HepG2 (cell line): ENCODE data around the gene LIF. TPM values are rescaled to one million over a fixed set of nuclear protein-coding genes. Genes with fewer than 3 reads are reported as not detected.

Source experiments
- ATAC-seq: fragments of 200-7000 bp; cut with Tn5 transposase; 3 replicates; pipeline ENCODE4 v1.9.1; 2020; ENCODE audit warnings: mild to moderate bottlenecking, moderate library complexity
- BruUV-seq: library from RNA; stranded (reverse); fragments of 400-500 nt; replicated peaks from 2 replicates; lab custom pipeline; 2021; lab: Mats Ljungman, UMichigan
- CTCF ChIA-PET: fragments of 300-600 bp; formaldehyde crosslinking; extraction: SDS; loops from one replicate; lab custom pipeline; 2021; ENCODE audit warnings: low total read pairs, inconsistent platforms, low intra/inter-chr PET ratio; lab: Yijun Ruan, JAX
- POLR2A ChIA-PET: fragments of 350-600 bp; sonication (Branson Sonifier 250); formaldehyde crosslinking; loops from one replicate; lab custom pipeline; 2020; ENCODE audit warnings: antibody characterized with exemption, inconsistent platforms; lab: Yijun Ruan, JAX
- DNase-seq: peaks from one replicate; pipeline ENCODE4 v3.0.0-alpha.2; 2015; ENCODE audit warnings: low spot score
- FAIRE-seq: peaks from 3 replicates; lab custom pipeline; 2011; peaks lifted over from hg19 to GRCh38; lab: Jason Lieb, UNC
- H2AFZ ChIP-seq: one replicate; pipeline ENCODE4 v1.6.1; 2011; ENCODE audit warnings: low read length, inconsistent platforms
- H3K27ac ChIP-seq: fragments of 300-600 bp; 3 replicates; pipeline ENCODE4 v1.8.0; 2011; ENCODE audit warnings: mixed run types, mild to moderate bottlenecking, mixed read lengths, low read length, inconsistent platforms; ENCODE audit not compliant: insufficient read depth; ENCODE audit errors: extremely low read length
- H3K27me3 ChIP-seq, 2 experiments: fragments of 200-600 bp in 1 of 2; 2 replicates in 1 of 2; 3 replicates in 1 of 2; pipeline versions ENCODE4 v1.6.0 to v1.8.0; 2011; ENCODE audit warnings: low read length in 2 of 2, mild to moderate bottlenecking in 2 of 2, moderate library complexity in 2 of 2, inconsistent platforms in 1 of 2; ENCODE audit not compliant: insufficient read depth in 2 of 2, control insufficient read depth in 1 of 2
- H3K36me3 ChIP-seq, 2 experiments: fragments of 200-600 bp in 1 of 2; replicated peaks in 1 of 2; 2 replicates in 1 of 2; 3 replicates in 1 of 2; pipeline versions ENCODE4 v1.5.1 to v1.8.0; 2011; ENCODE audit warnings: low read length in 2 of 2, inconsistent platforms in 1 of 2; ENCODE audit not compliant: insufficient read depth in 2 of 2, control insufficient read depth in 1 of 2
- H3K4me1 ChIP-seq: 2 replicates; pipeline ENCODE4 v1.5.1; 2012; ENCODE audit warnings: low read length, inconsistent platforms; ENCODE audit not compliant: insufficient read depth
- H3K4me2 ChIP-seq: 2 replicates; pipeline ENCODE4 v1.6.0; 2011; ENCODE audit warnings: low read depth, low read length, inconsistent platforms
- H3K4me3 ChIP-seq, 3 experiments: fragments of 200-600 bp in 1 of 3; sonication (generic), shearing (Covaris generic) in 1 of 3; replicated peaks in 1 of 3; 2 replicates each; pipeline ENCODE4 v1.5.1; 2011 to 2016; ENCODE audit warnings: low read length in 3 of 3, inconsistent platforms in 2 of 3, low read depth in 2 of 3, mild to moderate bottlenecking in 2 of 3, control low read depth in 1 of 3, mixed read lengths in 1 of 3; ENCODE audit not compliant: insufficient read depth in 1 of 3
- H3K79me2 ChIP-seq: one replicate; pipeline ENCODE4 v1.6.1; 2011; ENCODE audit warnings: low read length, inconsistent platforms; ENCODE audit not compliant: insufficient read depth
- H3K9ac ChIP-seq: 2 replicates; pipeline ENCODE4 v1.6.0; 2011; ENCODE audit warnings: mild to moderate bottlenecking, low read depth, low read length, inconsistent platforms; ENCODE audit not compliant: insufficient read depth
- H3K9me3 ChIP-seq: 2 replicates; pipeline ENCODE4 v1.5.1; 2012; ENCODE audit warnings: mild to moderate bottlenecking, low read length
- H4K20me1 ChIP-seq: 2 replicates; pipeline ENCODE4 v1.6.0; 2011; ENCODE audit warnings: inconsistent platforms, mild to moderate bottlenecking, low read length, moderate library complexity; ENCODE audit not compliant: insufficient read depth
- AHR ChIP-seq: IDR thresholded peaks from 2 replicates; pipeline ENCODE4 v1.6.1; 2018; ENCODE audit warnings: missing genetic modification reagents, missing compliant biosample characterization
- NR2F2 ChIP-seq: IDR thresholded peaks from 2 replicates; pipeline ENCODE4 v1.6.1; 2012; ENCODE audit warnings: low read depth, inconsistent platforms, borderline replicate concordance
- RBFOX2 ChIP-seq: fragments of 200-400 bp; formaldehyde crosslinking; IDR thresholded peaks from 2 replicates; pipeline ENCODE4 v1.6.1; 2017; ENCODE audit warnings: low read depth, mild to moderate bottlenecking, low read length
- RFX5 ChIP-seq: IDR thresholded peaks from 2 replicates; pipeline ENCODE4 v1.6.1; 2011; ENCODE audit warnings: low read depth, low read length, improper control_type of control experiment
- ZNF17 ChIP-seq: sonication (generic); formaldehyde crosslinking; IDR thresholded peaks from 2 replicates; pipeline ENCODE4 v1.5.0; 2020; ENCODE audit warnings: mild to moderate bottlenecking, missing genetic modification reagents
- WGBS: methylation state at CpG from one replicate; pipeline ENCODE4 v1.1.6; 2017; ENCODE audit warnings: low lambda C conversion rate; 5-methylcytosine and 5-hydroxymethylcytosine counted together
- in situ Hi-C: cut with HindIII; loops from 2 replicates; pipeline ENCODE4 v1.10.0; 2017; ENCODE audit warnings: low pct_unique_long_range_greater_than_20kb; ENCODE audit not compliant: extremely low pct_ligation_motif_present
- intact Hi-C: fragments of 100-400 bp; cut with micrococcal nuclease; formaldehyde crosslinking; loops from one replicate; pipeline ENCODE4 v1.10.0; 2022; ENCODE audit not compliant: unreplicated experiment
- polyA plus RNA-seq, 8 experiments: library from polyadenylated mRNA; depleted of rRNA in 3 of 8; stranded (reverse) in 7 of 8; unstranded in 1 of 8; fragments of >200 nt; fragmentation: Illumina TruSeq in 4 of 8; extraction: Trizol in 4 of 8; gene quantifications; 2 replicates each; pipeline versions ENCODE4 v1.2.1 to v1.2.3, GENCODE V29; 2011 to 2016; ENCODE audit warnings: low read depth in 4 of 8, missing spikeins in 1 of 8, mixed read lengths in 1 of 8; ENCODE audit not compliant: insufficient read depth in 1 of 8
- total RNA-seq, 5 experiments: library from RNA; depleted of rRNA; stranded (reverse); fragments of >200 nt; fragmentation: Illumina TruSeq; extraction: Trizol; gene quantifications; 2 replicates each; pipeline ENCODE4 v1.2.3, GENCODE V29; 2016; ENCODE audit warnings: low read depth in 1 of 5
- TF ChIP-seq, protein P1 (sequence below): sonication (generic); formaldehyde crosslinking; IDR thresholded peaks from 2 replicates; pipeline ENCODE4 v1.4.0; 2020; ENCODE audit warnings: missing genetic modification reagents, mild to moderate bottlenecking, borderline replicate concordance
- TF ChIP-seq, protein P2 (sequence below): sonication (generic); formaldehyde crosslinking; IDR thresholded peaks from 2 replicates; pipeline ENCODE4 v1.4.0; 2020; ENCODE audit warnings: mild to moderate bottlenecking, missing genetic modification reagents
- TF ChIP-seq, protein P3 (sequence below): sonication (generic); formaldehyde crosslinking; IDR thresholded peaks from 2 replicates; pipeline ENCODE4 v1.5.0; 2020; ENCODE audit warnings: mild to moderate bottlenecking, low read depth, missing genetic modification reagents, borderline replicate concordance

LIF gene
- total and polyA plus RNA-seq, 2 of the 13 experiments (the other 11 are each of a cell fraction or from before 2014, with no cell fraction given): 3.6 to 8.5 TPM

GRCh38 chr22:30252411-30253204, 6.0 kb upstream of the LIF start:
- FAIRE-seq (no peak), ATAC-seq (no peak), DNase-seq (no peak)
- Histone ChIP-seq H3K9me3 (no peaks in the 10 kb centered on the region), H3K36me3 (no peaks in the 10 kb centered on the region), H2AFZ (no peak overlapping the region), H3K27ac (no peak overlapping the region), H3K4me3 (no peak overlapping the region), H3K27me3 (peaks cover 0 to 4% of the 10 kb centered on the region in 2 experiments; a peak in 1 of 5 replicates), H3K4me2 (no peak overlapping the region), H4K20me1 (no peaks in the 10 kb centered on the region), H3K4me1 (peaks cover 67% of the 10 kb centered on the region), H3K9ac (no peak overlapping the region), H3K79me2 (no peaks in the 10 kb centered on the region)
- BruUV-seq: no TSS peak
- in situ Hi-C loops: no loop called here
- intact Hi-C loops: no loop called here
- 0 out of 2 replicates have a peak, but pooled peaks have one; percentile 19 for TF ChIP-seq RBFOX2
- TF ChIP-seq, protein P1, sequence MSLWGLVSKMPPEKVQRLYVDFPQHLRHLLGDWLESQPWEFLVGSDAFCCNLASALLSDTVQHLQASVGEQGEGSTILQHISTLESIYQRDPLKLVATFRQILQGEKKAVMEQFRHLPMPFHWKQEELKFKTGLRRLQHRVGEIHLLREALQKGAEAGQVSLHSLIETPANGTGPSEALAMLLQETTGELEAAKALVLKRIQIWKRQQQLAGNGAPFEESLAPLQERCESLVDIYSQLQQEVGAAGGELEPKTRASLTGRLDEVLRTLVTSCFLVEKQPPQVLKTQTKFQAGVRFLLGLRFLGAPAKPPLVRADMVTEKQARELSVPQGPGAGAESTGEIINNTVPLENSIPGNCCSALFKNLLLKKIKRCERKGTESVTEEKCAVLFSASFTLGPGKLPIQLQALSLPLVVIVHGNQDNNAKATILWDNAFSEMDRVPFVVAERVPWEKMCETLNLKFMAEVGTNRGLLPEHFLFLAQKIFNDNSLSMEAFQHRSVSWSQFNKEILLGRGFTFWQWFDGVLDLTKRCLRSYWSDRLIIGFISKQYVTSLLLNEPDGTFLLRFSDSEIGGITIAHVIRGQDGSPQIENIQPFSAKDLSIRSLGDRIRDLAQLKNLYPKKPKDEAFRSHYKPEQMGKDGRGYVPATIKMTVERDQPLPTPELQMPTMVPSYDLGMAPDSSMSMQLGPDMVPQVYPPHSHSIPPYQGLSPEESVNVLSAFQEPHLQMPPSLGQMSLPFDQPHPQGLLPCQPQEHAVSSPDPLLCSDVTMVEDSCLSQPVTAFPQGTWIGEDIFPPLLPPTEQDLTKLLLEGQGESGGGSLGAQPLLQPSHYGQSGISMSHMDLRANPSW (CRISPR knock-in tag): no peak
- WGBS: 86% methylated on average over 11 of the region's 22 CpGs
- ChIA-PET POLR2A (no interaction called here), CTCF (no interaction called here)

DNA sequence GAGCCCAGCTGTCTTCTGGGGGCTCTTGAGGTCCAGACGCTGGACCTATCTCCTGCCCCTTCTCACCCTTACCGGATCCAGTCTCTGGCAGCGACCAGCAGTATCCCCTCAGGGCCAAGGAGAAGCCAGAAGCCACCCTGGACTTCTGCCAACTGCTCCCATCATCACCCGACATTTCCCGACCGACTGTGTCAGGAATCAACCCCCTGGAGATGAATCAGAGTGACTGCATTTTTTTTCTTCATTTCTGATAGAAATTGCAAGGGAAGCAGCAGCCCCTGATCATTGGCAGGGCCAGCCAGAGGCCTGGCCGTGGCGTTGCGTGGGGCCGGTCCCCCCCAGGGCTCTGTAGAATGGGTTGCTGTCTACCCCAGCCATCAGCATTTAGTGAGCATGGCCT, 5.2 kb upstream of the LIF start:
- no peak for FAIRE-seq
- Histone ChIP-seq H3K4me2 (no peak overlapping the region), H2AFZ (no peak overlapping the region), H3K4me1 (peaks cover 67% of the 10 kb centered on the region), H3K27me3 (no peaks in the 10 kb centered on the region), H4K20me1 (no peaks in the 10 kb centered on the region), H3K9ac (no peak overlapping the region), H3K36me3 (no peaks in the 10 kb centered on the region), H3K9me3 (no peaks in the 10 kb centered on the region), H3K79me2 (no peaks in the 10 kb centered on the region), H3K27ac (no peak overlapping the region), H3K4me3 (no peak overlapping the region)
- no peak for DNase-seq
- TF ChIP-seq, protein P2, sequence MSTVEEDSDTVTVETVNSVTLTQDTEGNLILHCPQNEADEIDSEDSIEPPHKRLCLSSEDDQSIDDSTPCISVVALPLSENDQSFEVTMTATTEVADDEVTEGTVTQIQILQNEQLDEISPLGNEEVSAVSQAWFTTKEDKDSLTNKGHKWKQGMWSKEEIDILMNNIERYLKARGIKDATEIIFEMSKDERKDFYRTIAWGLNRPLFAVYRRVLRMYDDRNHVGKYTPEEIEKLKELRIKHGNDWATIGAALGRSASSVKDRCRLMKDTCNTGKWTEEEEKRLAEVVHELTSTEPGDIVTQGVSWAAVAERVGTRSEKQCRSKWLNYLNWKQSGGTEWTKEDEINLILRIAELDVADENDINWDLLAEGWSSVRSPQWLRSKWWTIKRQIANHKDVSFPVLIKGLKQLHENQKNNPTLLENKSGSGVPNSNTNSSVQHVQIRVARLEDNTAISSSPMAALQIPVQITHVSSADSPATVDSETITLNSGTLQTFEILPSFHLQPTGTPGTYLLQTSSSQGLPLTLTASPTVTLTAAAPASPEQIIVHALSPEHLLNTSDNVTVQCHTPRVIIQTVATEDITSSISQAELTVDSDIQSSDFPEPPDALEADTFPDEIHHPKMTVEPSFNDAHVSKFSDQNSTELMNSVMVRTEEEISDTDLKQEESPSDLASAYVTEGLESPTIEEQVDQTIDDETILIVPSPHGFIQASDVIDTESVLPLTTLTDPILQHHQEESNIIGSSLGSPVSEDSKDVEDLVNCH (CRISPR knock-in tag): no peak
- TF ChIP-seq RFX5: no peak
- TF ChIP-seq, protein P3, sequence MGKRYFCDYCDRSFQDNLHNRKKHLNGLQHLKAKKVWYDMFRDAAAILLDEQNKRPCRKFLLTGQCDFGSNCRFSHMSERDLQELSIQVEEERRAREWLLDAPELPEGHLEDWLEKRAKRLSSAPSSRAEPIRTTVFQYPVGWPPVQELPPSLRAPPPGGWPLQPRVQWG: no peak
- TF ChIP-seq NR2F2: no peak
- TF ChIP-seq ZNF17 (CRISPR knock-in tag): no peak
- no peak for TF ChIP-seq AHR (CRISPR knock-in tag)
- no peak for ATAC-seq
- POLR2A ChIA-PET: interaction anchor here (1.4 kb wide), 1 partner anchor 39 kb away, joined by 3 read pairs; no protein-coding TSS in a partner anchor
- intact Hi-C loops (no loop called here), in situ Hi-C loops (no loop called here)
- 75% methylated on average over 8 of the region's 10 CpGs for WGBS
- CTCF ChIA-PET: no interaction called here
- BruUV-seq: no TSS peak
